GM12892 (cell line): ENCODE measurements around the gene PCP2.

Experiments used
- POLR2A ChIP-seq: IDR thresholded peaks from 2 replicates; pipeline ENCODE4 v1.6.1; 2011; ENCODE audit warnings: low read depth, low read length, control low read depth
- POLR2AphosphoS5 ChIP-seq: IDR thresholded peaks from 2 replicates; pipeline ENCODE4 v1.6.1; 2011; ENCODE audit warnings: low read depth, low read length, control low read depth
- TAF1 ChIP-seq: IDR thresholded peaks from 2 replicates; pipeline ENCODE4 v1.6.1; 2011; ENCODE audit warnings: low read depth, mild to moderate bottlenecking, control low read depth, low read length, borderline replicate concordance

GRCh38 chr19:7670150-7670783 is 36.7 kb upstream of the PCP2 start:
- no peak for TF ChIP-seq POLR2AphosphoS5
- TF ChIP-seq POLR2A, result no peak
- TF ChIP-seq TAF1, result no peak
